GM21619 (cell line): ENCODE results near the gene PLCB4.

Source experiments
- ATAC-seq: cut with Tn5 transposase; IDR thresholded peaks from one replicate; pipeline ENCODE4 v1.9.1; 2021; ENCODE audit not compliant: unreplicated experiment

PLCB4 gene

GRCh38 chr20:9059931-9060330, 9.0 kb upstream of the PLCB4 start:
- no peak for ATAC-seq

GRCh38 chr20:9061434-9061833, 7.5 kb upstream of the PLCB4 start:
- no peak for ATAC-seq

DNA sequence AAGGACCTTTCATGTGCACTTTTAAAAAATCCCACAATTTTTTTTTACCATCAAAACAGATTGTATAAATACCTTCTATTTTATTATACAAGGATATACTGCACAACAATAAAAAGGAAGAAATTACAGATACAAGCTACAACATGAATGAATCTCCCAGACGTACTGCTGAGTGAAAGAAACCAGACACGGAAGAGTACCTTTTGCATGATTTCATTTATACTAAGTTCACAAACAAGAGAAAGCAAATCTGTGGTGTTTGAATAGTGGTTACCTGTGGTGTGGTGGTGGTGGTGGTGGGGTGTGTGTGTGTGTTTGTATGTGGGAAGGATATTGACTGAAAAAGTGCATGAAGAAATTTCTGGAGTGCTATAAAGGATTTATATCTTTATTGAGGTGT, 6.8 kb upstream of the PLCB4 start:
- no peak for ATAC-seq

- ATAC-seq: no peak
Observed at GRCh38 chr20:9066191-9066590, 2.7 kb upstream of the PLCB4 start.

- ATAC-seq: no peak
Observed at GRCh38 chr20:9068233-9068801, 570 bp upstream of the PLCB4 start.

GRCh38 chr20:9070304-9070703, 1.4 kb downstream of the PLCB4 start:
- no peak for ATAC-seq

- no peak for ATAC-seq
Observed at GRCh38 chr20:9071976-9072726, 3.3 kb downstream of the PLCB4 start.

- ATAC-seq: no peak
Observed at GRCh38 chr20:9072861-9073500, 4.1 kb downstream of the PLCB4 start.

- ATAC-seq: no peak
Observed at GRCh38 chr20:9075264-9076095, 6.6 kb downstream of the PLCB4 start.

DNA sequence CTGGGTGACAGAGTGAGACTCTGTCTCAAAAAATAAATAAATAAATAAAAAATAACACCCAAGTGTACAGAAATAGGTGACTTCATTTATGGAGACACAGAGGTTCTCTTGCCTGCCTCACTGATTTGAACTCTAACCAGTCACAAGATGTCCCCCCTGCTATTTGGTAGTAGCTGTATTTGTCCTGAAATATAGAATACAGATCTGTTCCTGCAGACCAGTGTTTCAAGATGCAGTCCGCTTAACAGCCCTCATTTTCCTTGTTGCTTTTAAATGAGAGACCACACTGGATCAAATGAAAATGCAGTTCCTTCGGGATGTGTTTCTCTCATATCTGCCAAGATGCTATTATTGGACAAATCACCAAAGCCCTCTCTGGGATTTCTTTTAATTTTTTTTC, 7.6 kb downstream of the PLCB4 start:
- no peak for ATAC-seq

- no peak for ATAC-seq
Observed at GRCh38 chr20:9078826-9079731, 10.2 kb downstream of the PLCB4 start.

DNA sequence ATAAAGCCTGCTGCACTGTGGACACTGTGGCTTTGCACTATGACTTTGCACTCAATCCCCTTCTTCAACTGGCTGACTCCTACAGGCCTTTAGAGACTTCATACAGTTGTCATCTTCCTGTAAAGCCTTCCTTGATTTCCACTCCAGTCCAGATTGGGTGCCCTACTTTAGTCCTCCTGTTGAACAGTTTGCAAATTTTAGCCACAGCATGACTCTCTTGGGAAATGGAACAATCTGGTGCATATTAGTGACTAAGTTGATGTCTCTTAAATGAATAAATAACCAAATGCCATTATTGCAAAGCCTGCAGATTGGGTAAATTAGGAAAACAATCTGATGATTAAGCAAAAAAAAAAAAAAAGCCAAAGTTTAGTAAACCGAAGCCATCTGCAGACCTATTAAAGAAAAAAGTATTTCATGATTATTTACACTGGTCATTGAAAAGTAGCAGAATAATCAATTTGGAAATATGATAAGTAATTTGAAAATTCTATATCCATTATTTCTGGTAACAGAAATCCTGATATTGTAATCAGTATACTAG, 12.6 kb downstream of the PLCB4 start:
- no peak for ATAC-seq

DNA sequence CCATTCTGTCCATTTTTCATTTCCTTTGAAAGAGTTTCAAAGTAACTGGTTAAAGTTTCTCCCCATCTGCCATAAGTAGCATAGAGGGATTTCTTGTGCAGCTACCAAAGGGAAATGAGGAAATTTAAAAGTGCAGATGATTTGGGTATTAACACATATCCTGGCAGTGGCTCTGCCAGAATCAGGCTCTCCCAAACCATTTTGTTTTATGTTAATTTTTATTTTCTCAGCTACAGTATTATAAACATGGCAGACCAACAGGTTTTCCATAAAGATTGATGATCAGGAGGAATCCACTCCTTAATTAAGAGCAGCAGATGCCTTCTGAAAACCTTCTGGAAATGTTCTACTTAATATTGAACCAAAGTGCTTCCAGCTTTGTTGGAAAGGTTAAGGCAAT, 13.9 kb downstream of the PLCB4 start:
- no peak for ATAC-seq

- no peak for ATAC-seq
Observed at GRCh38 chr20:9087531-9088217, 18.8 kb downstream of the PLCB4 start.

GRCh38 chr20:9088556-9088955, 19.7 kb downstream of the PLCB4 start:
- ATAC-seq: no peak

DNA sequence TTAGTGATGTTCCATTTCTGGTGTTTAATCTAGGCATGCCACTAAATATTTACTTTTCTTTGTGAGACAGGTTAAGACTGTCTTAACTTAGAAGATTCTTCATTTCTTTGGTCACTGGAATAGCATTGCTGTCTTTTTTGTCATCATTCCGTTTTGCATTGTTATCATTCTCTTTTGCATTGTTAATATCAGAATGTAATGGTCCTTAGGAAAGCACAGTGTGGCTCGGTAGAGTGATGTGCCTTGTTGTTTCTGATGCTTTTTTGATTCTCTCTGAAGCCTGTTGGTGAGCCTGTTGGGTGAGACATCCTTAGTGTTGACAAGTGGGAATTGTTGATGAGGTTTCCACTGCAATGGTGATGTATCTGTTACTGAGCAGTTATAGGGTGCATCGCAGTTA, 23.2 kb downstream of the PLCB4 start:
- ATAC-seq: no peak

- ATAC-seq: no peak
Observed at GRCh38 chr20:9092655-9093054, 23.8 kb downstream of the PLCB4 start.

DNA sequence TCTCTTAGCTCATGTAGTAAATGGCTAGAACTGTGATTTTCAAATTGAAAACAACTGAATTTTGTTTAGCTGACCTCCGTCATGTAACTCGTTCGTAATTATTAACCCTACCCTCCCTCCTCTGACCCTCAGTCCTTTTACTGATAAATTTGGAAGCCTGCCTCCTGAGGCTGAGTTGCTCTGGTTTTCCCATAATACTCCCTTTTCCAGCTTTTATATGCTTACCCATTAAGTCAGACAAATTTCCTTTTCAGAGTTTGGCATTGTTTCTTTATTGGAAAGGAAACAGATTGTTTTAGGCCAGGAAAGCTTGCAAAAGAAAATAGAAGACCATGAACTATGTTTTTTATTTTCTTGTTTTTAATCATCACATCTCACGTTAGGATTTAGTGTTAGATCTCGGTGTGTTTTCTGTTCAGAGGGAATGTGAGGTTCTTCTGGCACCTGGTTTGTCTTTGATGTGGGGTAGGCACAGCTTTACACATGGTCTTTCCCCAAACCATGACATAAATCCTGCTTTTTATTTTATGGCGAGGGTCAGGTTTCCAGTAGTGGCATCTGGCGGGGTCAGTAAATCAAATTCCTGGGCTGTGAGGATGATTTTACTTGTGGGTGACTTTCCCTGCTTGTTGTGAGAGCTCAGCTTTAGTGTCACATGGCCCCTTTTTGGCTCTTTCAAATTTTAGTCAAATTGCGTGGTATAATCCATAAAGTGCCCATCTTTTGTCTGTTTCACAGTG, 24.5 kb downstream of the PLCB4 start:
- ATAC-seq: no peak

- no peak for ATAC-seq
Observed at GRCh38 chr20:9099372-9099771, 30.5 kb downstream of the PLCB4 start.
